HG03060 (cell line): Measurements from ENCODE around the gene RTP2.
"Not testable (repeated sequence)": the region's sequence is repeated elsewhere in the genome, so short reads cannot be mapped to it uniquely, and the experiment has no call there.

Experiments
- ATAC-seq: cut with Tn5 transposase; IDR thresholded peaks from one replicate; pipeline ENCODE4 v1.9.1; 2021; ENCODE audit warnings: low read depth, moderate number of reproducible peaks; ENCODE audit not compliant: unreplicated experiment

Gene RTP2

DNA sequence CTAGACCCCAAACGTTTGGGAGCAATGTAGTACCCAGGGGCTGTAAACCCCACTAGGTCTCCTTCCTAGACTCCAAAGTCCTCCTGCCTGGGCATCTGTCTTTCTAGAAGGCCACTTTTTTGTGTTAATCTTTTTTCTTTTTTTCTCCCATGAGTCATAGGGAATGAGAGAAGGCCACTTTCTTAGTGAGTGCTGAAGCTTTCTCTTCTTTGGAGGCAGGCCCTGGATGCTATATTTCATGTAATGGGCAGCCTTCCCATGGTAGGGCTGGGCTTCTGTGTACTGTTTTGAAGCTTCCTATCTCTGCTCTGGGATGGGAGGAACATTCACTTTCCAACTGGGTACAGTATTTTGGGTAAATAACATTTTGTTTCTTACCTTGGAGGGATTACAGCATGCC is 15.2 kb upstream of the RTP2 start:
- ATAC-seq: no peak

DNA sequence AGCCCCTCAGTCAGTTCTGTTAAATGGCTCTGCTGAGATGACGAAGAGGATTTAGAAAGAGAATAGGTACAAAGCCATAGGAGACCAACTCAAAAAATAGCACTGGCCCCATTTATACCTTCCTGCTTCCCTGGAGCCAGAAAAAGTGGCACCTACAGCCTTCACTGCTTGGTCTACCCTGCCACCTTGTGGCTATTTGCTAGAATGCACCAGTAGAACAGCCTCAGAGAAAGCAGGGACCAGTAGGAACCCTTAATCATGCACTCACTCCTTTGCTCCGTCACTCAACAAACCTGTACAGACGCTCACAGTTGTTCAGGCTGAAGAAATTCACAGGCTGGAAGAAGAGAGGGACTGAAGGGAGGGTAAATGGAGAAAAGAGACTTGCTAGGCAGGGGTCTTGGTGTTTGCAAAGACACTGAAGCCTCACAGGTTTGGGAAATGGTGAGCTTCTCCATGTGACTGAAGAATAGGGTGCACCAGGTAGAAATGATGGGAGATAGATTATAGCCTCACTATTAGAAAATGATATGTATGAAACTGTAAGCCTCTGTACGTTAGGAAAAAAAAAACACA is 12.1 kb upstream of the RTP2 start:
- ATAC-seq: no peak

DNA sequence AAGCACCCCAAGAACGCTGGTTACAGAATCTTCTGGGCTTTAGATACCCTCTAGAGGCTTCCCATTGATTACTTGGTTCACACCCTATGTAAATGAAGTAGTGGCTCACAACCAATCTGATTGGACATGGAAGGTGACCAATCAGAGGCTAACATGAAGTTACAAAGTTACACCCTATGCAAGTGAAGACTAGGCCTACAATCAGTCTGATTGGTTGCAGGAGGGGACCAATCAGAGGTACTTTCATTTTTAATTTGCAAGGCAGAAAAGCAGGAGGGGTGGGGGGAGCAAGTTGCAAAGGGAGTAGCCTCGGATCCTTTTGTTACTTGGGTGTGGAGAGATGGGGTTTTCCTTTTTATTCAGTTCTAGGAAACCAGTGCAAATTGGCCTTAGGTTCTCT is 11.1 kb upstream of the RTP2 start:
- ATAC-seq: no peak

DNA sequence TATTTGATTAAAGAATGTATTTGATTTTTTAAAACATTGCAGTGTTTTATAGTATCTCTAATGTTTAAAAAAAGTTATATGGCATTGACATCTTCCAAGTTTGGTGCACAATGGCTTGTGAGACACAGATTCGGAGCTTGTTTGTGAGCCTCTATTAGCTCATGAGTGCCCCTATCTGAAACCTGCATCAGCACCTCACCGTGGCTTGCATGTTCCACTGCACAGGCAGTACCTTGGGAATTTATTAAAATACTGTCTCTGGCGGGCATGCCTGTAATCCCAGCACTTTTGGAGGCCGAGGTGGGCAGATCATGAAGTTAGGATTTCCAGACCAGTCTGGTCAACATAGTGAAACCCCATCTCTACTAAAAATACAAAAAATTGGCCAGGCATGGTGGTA is 6.8 kb upstream of the RTP2 start:
- ATAC-seq: no peak

DNA sequence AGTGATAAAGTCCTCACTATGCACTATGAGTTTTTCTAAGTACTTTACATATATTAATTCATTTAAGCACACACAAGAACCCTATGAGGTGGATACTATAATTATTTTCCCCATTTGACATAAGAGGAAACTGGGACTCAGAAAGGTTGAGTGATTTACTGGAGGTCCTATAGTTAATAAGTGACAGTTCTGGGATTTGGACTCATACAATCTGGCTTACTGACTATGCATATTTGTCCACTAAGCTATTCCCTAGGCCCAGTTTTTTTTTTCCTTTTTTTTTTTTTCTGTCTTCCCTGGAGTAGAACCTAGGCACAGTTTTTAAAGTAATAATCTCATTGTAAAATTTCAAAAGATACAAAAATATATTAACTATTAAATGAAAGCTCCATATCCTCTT is 6.3 kb upstream of the RTP2 start:
- ATAC-seq: no peak

DNA sequence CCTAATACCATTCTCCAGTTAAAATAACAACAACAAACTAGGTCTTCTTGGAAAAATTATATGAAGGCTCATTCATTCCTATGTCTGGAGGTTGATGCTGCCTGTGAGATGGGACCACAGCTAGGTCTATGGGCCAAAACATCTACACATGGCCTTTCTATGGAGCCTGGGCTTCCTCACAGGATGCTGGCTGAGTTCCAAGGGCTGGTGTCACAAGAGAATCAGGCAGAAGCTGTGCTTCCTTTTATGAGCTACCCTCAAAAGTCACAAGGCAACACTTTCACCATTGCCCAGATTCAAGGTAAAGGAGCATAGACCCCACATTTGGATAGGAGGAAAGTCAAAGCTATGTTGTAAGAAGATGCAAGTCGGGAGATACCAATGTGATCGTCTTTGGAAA is 4.6 kb upstream of the RTP2 start:
- ATAC-seq: no peak

DNA sequence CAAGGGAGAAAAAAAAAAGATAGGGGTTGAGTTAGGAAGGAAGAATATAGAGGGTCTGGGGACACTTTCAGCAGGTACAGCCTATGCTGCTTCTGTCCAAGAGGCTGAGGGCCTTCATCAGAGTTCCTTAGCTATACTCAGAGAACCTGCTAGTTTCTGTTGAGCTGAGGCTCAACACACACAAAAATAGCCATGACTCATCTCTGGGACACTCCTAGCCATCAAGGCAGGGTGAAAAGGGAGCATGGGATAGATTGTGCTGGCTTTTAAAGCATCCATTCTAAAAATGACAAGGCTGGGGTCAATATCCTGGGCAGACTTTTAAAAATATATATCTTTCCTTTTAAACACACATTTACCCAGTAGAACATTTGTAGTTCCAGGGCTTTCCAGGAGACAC is 2.8 kb upstream of the RTP2 start:
- no peak for ATAC-seq

DNA sequence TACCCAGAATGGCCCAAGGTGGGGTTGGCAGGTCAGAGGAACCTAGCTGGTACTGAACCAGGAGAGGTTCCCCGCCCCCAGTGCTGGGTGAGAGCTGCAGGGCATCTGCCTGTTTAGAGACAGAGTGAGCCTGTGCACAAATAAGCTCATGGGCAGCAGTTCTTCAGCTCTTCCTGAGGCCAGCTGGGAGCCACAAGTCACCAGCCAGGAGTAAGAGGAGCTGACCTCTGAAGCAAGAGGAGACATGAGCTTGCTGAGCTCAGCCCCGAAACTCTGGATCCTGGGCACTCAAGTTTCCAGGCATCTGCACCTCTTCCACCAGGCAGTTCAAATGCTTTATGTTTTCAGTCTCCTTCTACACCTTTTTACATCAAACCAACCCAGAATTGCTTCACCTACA is 2.1 kb downstream of the RTP2 start:
- ATAC-seq: no peak

DNA sequence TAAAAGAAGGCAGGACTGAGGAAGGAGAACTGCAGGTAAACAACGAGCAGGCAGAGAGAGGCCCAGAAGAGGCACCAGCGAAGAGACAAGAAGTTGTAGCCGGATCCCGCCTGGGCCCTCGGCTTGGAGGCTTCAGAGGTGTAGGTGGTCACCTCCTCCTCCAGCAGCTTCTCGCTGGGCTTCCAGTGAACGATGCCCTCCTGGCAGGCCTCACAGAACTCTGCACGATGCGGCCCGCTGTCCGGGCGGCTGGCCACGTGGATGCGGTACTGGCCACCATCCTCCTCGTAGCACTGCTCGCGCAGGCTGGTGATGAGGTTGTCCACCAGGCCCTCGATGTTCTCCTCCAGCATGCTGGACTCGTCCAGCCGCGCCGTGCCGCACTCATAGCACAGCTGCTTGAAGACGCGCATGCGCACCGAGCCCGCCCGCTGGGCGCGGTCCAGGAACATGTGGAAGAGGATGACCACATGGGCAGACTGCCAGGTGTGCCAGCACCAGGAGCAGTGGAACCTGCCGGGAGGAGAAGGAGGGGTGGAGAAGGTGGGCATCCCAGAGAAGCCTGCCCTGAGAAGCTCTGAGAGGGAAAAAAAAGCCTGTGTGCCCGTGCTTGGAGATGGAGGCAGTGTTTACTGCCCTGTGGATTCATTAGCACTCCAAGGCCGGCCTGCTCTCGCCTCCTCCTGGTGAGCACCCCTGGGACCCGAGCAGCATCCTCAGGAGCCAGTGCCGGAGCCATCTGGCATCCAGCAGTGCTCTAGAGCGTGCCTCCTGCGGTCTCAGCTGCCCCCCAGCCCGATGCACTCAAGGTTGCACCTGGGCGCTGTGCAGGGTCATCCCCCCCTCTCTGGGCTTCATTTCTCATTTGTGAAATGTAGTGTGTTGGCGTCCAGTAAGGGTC is 3.6 kb downstream of the RTP2 start:
- ATAC-seq: no peak

DNA sequence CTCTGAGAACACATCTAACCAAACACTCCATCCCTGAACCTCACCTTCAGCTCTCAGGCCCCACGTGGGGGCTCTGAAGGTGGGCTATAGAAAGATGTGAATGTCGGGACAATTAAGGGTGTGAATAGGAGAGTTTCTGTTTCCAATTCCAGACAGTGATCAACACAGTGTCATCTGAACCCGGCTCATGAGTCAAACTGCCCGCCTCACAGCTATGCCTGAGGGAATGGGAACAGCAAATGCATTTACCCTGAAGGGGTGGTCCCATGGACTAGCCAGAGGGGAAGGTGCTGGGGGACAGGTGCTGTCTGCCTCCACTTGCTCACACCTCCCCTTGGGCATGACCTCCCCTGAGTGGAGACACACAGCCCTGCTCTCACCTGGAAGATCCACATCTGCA is 6.3 kb downstream of the RTP2 start:
- ATAC-seq: no peak

DNA sequence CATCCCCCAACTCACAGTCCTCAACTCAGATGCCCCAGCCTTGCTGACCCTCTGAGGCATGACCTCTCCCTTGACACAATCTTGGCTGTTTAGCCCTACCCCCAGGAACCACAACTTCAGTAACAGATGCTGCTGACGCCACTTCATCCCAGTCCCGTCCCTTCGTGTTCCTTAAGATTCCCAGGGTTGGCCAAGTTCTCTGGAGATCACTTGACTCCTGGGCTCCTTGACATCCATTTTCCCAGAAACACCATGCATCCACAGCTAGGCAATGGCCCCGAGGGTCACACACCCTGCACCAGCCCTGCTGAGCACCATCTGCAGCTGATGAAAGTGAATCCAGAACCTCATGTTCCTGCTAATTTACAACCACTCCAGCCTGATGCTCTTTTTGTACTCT is 6.9 kb downstream of the RTP2 start:
- ATAC-seq: no peak

DNA sequence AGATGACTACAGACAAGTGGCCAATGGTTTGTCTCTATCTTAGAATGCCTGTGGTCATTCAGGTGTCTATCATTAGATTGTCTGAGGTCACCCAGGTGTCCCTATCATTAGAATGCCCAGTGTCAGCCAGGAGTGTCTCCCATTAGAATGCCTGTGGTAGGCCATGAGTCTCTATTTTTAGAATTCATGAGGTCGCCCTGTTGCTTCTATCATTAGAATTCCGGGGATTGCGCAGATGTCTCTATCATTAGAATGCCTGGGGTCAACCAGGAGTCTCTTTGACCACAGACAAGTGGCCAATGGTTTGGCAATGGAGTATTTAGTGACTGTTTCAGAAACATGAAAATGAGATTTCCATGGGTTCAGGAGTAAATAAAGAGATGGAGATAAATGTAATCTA is 7.6 kb downstream of the RTP2 start:
- no peak for ATAC-seq

DNA sequence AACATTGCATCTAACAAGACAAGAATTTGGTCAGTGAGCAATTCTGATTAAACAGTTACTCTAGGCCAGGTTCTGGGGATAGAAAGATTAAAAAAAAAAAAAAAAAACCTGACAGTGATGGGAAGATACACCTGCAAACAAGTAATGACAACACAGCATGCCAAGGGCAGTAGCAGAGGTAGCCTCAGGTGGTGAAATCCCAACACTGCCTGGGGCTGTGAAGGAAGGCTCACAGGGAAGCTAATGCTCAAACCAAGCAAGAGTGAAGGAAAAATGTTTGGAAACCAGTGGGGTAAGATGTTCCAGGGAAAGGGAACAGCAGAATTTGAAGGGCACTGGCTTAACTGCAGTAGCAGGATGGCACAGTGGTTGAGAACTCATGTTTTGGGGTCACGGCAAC is 8.9 kb downstream of the RTP2 start:
- ATAC-seq: no peak

DNA sequence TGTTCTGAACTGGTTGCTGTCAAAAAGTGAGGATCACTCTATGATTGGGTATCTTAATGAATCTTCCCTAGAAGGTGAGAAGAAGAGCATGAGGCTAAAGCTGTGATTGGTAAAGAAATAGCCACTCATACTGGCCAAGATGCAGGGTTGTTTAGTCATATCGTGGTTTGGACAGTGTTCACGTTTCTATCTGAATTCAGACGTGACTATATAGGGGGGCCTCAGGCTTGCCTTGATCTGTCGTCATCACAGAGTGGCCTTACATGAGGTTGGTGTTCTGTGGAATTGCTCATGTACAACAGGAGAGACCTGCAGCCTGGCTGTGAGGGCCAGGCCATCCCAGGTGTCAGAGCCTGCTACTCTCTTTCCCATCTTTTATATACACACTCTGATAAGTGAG is 12.4 kb downstream of the RTP2 start:
- no peak for ATAC-seq

DNA sequence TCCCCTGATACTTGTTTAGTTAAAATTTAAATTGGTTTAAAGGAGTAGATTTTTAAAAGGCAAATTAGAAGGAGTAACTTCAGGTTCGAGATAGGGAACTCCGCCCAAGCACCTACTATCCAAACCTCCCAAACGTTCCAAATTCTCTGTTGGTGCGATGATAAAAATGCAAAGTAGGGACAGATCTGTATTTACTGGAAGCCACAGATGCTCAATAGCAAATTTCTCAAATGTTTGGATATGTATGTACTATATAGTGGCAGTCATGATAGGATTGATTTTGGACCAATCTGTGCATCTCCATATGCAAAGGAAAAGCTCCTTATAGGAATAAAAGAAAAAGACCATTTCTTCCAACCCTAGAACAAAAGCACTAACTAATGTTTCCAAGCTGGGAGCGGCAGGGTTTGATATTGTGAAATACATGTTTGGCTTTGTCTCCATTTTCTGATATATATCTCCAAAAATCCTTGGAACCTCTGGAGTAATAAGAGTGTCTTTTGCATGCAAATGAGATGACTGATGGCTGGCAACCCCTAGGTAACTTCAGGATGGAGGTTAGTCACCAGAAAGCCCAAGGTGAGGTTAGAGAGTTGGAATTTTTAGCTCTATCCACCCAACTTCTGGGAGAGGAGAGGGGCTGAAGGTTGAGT is 15.6 kb downstream of the RTP2 start:
- no peak for ATAC-seq

DNA sequence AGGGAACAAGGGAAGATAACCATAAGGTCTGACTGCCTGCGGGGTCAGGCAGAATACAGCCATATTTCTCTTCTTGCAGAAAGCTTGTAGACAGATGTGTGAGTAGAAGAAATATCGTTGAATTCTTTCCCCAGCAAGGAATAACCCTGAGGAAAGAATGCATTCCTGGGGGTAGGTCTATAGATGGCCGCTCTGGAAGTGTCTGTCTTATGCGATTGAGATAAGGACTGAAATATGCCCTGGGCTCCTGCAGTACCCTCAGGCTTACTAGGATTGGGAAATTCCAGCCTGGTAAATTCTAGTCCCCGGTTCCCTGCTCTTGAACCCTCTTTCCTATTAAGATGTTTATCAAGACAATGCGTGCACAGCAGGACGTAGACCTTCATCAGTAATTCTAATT is 16.4 kb downstream of the RTP2 start:
- no peak for ATAC-seq

DNA sequence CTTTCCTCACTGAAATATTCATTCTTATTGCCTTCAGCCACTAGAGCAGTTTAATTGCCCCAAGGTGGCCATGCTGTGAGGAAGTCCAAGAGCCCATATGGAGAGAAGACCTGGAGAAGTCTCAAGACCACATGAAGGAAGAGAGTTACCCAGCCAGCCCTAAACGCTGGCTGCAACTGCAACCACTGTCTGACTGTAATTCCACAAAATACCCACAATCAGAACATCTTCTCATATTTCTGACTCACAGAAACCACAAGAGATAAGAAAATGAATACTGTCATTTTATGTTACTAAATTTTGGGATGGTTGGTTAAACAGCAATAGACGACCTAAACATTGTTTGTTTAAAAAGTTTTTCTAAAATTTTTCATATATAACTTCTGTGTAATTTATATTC is 17.5 kb downstream of the RTP2 start:
- no peak for ATAC-seq

DNA sequence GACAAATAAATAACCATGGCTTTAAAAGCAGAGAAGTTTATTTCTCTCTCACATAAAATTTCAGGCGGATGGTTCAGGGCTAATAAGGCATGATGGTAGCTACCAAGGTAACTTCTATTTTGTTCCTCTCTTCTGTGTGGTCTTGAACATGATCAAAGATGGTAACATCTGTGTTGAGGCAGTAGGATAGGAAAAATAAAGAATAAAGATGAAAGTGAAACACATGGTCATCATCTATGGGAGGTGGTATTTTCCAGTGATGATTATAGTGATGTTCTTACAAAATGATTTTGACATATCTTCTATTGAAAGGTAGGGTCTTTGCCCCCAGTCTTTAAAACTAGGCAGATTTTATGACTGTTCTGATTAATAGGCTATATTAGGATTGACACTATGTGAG is 17.9 kb downstream of the RTP2 start:
- no peak for ATAC-seq

DNA sequence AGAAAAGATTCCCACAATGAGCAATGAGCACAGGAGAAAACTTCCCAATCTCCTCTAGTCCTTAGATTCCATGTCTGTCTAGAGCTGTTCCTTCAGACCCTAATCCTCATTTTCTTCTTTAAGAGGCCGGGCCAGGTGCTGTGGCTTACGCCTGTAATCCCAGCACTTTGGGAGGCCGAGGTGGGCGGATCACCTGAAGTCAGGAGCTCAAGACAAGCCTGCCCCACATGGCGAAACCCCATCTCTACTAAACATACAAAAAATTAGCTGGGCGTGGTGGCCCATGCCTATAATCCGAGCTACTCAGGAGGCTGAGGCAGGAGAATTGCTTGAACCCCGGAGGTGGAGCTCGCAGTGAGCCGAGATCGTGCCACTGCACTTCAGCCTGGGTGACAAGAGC is 20.6 kb downstream of the RTP2 start:
- not testable (repeated sequence) for ATAC-seq

DNA sequence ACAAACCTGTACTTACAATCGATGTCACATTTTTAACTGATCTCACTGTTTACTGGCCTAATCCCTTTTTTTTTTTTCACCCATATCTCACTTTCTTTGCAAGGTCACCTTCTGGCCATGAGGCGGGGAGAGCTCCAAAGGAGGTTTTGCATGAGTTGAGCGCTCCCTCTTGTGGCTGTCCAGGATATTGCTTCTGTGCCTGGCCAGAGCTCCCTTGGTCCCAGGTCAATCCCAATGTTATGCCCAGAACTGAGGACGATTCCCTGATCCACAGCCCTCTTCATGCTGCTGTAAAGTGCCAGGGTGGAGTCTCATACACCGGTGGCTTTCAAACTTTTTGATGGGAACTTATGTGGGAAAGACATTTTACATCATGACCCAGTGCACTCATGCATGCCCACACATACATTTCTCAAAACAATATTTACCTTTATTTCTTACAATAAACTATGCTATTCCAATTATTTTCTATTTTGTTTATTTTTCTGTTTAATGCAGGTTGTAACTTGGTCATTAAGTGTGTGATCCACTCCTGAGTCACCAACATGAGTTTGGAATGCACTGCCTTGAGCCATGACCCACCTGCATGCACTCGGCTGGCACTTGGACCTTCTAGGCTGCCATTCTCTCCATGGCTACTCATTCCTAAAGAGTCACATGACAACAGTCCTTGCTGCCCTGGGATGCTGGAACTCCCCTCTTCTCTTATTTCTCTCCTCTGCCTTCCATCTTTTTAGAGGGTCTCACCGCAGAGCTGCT is 22.5 kb downstream of the RTP2 start:
- ATAC-seq: no peak

DNA sequence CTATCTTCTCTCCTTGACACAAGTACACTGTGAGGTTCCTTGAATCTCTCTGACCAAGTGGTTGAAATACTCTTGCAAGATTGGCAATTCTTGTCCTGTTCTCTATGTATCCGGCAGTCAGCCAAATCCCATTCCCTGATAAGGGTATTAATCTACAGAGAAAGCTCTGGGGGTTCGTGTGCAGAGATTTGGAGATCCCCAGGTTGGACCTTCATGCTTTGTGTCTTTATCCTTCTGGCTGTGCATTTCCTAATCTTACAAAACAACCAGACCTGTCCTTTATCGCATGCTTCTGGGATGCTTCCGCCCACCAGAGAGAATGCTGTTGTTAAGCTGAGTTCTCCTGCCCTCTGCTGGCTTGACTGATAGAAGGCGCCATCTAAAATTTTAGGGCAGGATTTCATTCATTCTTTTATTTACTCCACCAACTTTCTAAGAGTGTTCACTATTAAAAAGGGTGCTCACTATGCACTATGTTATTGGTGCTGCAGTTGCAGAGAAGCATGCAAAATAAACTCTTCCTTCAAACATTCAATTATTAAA is 23.6 kb downstream of the RTP2 start:
- no peak for ATAC-seq
